Measurements from ENCODE around the gene LGALS16. TPM values are rescaled to one million over a fixed set of nuclear protein-coding genes. Genes with fewer than 3 reads are reported as not detected.
"Not testable (repeated sequence)": the region's sequence is repeated elsewhere in the genome, so short reads cannot be mapped to it uniquely, and the experiment has no call there.

Gene LGALS16
- not detected in 2 replicates for total RNA-seq (2014; rRNA removed; shearing (Covaris generic))
- not detected in 2 replicates for polyA plus RNA-seq (2015; cell fraction: cytosol; rRNA removed)
- polyA plus RNA-seq (2015; cell fraction: nucleus; rRNA removed): not detected in 2 replicates

DNA sequence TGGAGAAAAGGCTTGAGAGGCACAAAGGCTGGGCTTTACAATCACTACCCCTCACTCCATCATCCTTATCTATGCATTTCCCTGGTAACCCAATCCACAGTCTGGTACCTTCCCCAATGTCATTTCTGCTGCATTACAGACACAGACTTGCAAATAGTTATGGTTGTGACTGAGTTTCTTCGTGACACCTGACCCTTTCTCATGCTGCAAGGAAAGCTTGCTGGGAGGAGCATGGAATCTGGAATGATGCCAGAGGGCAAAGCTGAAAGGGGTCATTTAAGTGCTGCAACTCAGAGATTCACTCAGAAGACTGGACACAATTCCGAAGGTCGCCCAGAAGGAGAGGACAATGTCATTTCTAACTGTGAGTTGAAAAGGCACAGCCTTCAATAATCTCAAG lies at the start of gene LGALS16:
LGALS16 (plus strand) TSS at position 301 of the 400 bp plus-strand sequence; CDS start at position 350, 49 bp downstream.
- DNase-seq (ENCODE audit: low read depth): no peak

GRCh38 chr19:39607021-39607420 lies 48.7 kb upstream of the LGALS16 start:
- DNase-seq (ENCODE audit: low read depth): no peak

DNA sequence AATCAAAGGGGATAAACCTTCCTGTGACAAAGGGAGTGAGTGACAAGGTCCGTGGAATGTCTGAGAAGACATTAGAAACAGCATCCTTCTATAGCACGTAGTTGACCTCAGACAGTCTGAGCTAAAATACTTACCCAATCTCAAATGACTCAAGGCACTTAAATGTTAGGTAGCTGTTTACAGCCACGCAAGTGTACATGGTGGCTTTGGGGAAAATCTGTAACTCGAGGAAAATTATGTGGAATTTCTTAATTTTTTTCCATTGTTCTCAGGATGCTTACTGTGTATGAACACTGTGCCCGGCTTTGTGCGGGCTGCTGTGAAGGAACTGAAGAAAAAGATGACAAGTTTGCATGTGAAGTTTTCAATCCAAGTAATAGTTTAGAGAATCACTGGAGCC lies 48.2 kb upstream of the LGALS16 start:
- no peak for DNase-seq (ENCODE audit: low read depth)

- no peak for DNase-seq (ENCODE audit: low read depth)
Observed at GRCh38 chr19:39613597-39613996, 42.1 kb upstream of the LGALS16 start.

DNA sequence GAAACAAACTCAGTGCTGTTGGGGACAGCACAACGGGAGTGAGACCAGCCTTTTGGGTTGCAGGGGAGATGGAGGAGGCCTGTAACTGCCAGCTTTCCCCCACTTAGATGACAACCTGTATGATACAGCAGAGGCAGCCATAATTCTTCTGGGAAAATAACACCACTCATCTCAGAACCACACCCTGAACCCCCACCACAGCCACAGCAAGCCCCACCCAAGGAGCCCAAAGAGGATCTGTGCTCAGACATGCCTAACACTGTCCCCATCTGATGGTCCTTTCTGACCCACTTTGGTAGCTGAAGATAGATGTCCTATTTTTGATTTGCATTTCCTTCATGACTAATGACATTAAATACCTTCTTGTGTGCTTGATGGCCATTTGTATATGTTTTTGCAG lies 38.0 kb upstream of the LGALS16 start:
- DNase-seq (ENCODE audit: low read depth): no peak

- no peak for DNase-seq (ENCODE audit: low read depth)
Observed at GRCh38 chr19:39623946-39624345, 31.8 kb upstream of the LGALS16 start.

GRCh38 chr19:39627631-39628030 lies 28.1 kb upstream of the LGALS16 start:
- peak; percentile 15 for DNase-seq (ENCODE audit: low read depth)

DNA sequence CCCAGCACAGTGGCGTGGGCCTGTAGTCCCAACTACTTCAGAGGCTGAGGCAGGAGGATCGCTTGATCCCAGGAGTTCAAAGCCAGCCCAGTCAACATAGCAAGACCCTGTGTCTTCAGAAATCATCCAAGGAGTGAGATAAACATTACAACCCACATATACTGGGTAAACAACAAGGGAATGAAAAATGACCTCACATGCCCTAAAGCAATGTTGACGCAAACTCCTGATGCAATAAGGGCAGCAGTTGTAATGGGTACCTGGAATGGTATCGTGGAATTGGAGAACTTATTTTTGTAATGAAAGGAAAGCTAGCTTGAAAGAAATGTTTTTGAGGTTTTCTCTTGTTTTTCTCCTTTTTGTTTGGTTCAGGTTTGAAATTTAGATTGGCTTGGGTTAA lies 24.5 kb upstream of the LGALS16 start:
- DNase-seq (ENCODE audit: low read depth): no peak

GRCh38 chr19:39631626-39632025 lies 24.1 kb upstream of the LGALS16 start:
- no peak for DNase-seq (ENCODE audit: low read depth)

- peak; percentile 10 for DNase-seq (ENCODE audit: low read depth)
Observed at GRCh38 chr19:39637891-39638290, 17.8 kb upstream of the LGALS16 start.

DNA sequence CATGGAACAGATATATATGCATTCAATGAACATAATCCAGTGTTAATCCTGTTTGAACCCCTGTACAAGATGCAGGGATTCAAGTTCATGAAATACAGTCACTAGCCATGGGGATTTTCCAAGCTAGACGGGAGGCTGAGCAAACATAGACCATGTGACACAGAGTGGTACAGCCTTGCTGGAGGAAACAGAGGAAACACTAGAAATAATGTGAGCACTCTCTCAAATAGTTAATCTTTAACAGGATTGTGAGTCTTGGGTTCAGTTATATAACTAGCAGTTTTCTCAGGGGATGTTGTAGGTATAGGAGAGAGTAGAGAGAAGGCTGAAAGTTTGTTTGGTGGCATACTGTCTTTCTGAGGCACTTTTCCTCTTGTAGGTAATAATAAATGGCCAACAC lies 13.9 kb upstream of the LGALS16 start:
- no peak for DNase-seq (ENCODE audit: low read depth)

DNA sequence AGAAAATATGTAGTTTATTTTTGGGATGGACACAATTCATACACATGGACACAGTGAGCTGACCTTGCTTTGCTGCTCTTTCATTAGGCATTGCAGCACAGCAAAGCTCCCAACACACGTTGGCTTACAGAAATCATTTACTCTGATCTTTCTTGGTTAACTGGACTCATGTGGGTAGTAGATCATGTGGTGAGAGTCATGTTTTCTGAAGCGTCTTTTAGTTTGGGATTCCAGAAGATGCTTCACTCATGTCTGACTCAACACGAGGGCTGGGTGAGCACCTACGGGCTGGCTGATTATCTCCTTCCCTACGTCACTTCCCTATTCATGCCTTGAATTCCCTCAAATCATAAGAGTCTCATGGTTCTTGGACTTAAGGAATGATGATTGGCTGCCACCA lies 12.1 kb upstream of the LGALS16 start:
- DNase-seq (ENCODE audit: low read depth): no peak

- DNase-seq (ENCODE audit: low read depth): no peak
Observed at GRCh38 chr19:39645800-39646411, 9.8 kb upstream of the LGALS16 start.

- no peak for DNase-seq (ENCODE audit: low read depth)
Observed at GRCh38 chr19:39647918-39648317, 7.8 kb upstream of the LGALS16 start.

- no peak for DNase-seq (ENCODE audit: low read depth)
Observed at GRCh38 chr19:39659791-39660190, 4.1 kb downstream of the LGALS16 start.

GRCh38 chr19:39660661-39661060 lies 4.9 kb downstream of the LGALS16 start:
- no peak for DNase-seq (ENCODE audit: low read depth)

DNA sequence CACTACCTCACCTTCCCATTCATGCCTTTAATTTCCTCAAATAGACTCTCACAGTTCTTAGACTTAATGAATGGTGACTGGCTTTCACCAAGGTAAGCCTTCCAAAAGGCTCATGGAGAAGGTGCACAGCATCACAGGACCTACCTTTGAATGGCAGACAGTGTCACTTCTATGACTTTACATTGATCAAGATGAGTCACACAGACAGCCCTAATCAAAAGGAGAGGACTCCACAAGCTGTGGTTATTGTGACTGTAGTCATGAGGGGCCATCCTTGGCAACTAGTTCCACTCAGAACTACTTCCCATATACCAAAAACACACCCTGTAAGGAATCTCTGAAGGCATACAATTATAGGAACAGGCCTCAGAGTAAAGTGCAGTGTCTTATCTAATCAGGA lies 5.9 kb downstream of the LGALS16 start:
- no peak for DNase-seq (ENCODE audit: low read depth)

DNA sequence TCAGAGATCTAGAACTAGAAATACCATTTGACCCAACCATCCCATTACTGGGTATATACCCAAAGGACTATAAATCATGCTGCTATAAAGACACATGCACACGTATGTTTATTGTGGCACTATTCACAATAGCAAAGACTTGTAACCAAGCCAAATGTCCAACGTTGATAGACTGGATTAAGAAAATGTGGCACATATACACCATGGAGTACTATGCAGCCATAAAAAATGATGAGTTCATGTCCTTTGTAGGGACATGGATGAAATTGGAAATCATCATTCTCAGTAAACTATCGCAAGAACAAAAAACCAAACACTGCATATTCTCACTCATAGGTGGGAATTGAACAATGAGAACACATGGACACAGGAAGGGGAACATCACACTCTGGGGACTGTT lies 14.1 kb downstream of the LGALS16 start:
- not testable (repeated sequence) for DNase-seq (ENCODE audit: low read depth)

GRCh38 chr19:39670998-39671397 lies 15.3 kb downstream of the LGALS16 start:
- no peak for DNase-seq (ENCODE audit: low read depth)

DNA sequence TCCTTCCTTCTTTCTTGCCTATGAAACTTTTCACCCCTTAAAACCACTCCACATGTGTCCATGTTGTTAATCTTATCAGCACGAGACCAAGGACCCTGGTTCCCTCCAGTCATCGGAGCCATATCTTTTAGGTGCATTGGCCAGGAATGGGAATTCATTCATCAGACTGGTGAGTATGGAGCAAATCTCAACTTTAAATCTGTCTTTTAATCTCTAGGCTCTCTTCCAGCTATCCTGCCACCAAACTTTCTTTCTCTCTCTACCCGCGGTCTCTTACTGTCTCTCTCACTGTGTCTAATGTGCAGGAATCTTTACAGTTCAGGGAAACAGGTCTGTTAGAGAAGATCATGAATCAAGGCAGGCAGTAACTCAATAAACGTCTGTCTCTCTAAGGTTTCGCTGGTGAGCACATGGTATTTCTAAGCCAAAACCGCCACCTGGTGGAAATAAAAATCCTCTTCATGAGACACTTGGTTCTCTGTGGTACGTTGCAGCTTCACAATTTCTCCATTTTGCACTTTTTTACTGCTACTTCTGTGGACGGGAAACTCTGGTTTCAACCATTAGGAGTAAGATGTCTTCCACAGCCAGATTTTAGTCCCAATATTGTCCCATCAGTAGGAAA lies 16.1 kb downstream of the LGALS16 start:
- peak; percentile 36 for DNase-seq (ENCODE audit: low read depth)

GRCh38 chr19:39672473-39672872 lies 16.8 kb downstream of the LGALS16 start:
- no peak for DNase-seq (ENCODE audit: low read depth)

GRCh38 chr19:39673862-39674261 lies 18.1 kb downstream of the LGALS16 start:
- DNase-seq (ENCODE audit: low read depth): not testable (repeated sequence)

DNA sequence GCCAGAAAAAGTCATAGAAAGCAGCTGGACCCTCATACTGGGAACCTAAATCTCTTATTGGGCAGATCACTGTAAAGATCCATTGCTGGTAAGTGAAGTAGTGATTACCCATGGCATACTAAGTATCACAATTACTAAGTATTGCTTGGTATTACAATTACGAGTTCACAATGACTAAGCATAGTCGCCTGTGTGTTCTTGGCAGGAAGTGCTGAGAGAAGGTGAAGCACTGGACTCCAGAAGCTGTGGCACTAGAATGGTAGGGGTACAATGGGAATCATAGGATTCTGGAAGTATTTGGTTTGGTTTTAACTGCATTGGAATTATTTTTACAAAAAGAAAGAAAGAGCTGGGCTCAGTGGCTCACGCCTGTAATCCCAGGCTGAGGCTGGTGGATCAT lies 20.3 kb downstream of the LGALS16 start:
- DNase-seq (ENCODE audit: low read depth): peak; percentile 19

Data from HT1080 (cell line).